HL-60/S4 treated with retinoic acid at 250 ng/mL for 4 days and 3 days (cell line): ENCODE results near the gene GPR4.

Experiments used
- in situ Hi-C: fragments of 300-500 bp; cut with MboI; formaldehyde crosslinking; loops from 2 replicates; pipeline ENCODE4 v1.7.0; 2022; ENCODE audit warnings: low sequenced_read_pairs

The GPR4 gene

DNA sequence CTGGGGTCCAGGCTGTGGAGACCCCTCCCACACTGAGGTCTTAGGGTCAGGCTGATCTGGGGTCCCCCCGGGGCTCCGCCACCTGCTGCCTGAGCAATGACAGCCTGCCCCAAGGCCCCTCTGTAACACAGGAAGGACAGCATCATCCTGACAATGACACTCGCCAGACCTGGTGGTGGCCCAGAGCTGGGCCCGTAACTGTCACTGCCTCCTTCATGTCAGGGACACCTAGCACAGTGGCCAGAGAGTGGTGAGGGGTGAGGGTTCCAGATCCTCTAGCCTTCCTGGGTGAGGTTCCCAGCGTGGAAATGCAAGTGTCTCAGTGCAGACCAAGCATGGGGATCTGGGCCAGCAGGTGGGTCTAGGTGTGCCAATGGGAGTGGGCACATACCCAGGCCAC lies 45.2 kb downstream of the GPR4 start:
- in situ Hi-C loops, result no loop called here

DNA sequence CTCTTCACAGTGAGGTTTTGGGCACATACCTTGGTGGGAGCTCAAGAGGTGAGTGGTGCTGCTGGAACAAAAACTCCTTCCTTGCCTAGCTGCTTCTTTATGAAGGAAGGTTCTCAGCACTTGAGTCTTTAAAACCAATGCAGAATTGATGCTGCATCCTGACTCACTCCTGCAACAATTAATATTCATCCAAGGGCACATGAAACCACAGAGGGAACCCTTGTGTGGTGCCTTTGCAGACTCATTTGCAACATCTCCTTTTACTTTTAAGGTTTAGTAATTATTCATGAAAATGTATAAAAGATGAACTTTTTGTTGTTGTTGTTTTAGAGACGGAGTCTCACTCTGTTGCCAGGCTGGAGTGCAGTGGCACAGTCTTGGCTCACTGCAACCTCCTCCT lies 47.5 kb downstream of the GPR4 start:
- in situ Hi-C loops, result no loop called here

- in situ Hi-C loops, result no loop called here
Measured at GRCh38 chr19:45553464-45553863, 48.5 kb downstream of the GPR4 start.

GRCh38 chr19:45547965-45548609 lies 53.9 kb downstream of the GPR4 start:
- in situ Hi-C loops, result no loop called here

- in situ Hi-C loops, result no loop called here
Measured at GRCh38 chr19:45547211-45547770, 54.7 kb downstream of the GPR4 start.

GRCh38 chr19:45542234-45542668 lies 59.8 kb downstream of the GPR4 start:
- in situ Hi-C loops, result no loop called here
